Astrocyte of the spinal cord (primary cell): ENCODE data around the gene PAK3.
A peak's percentile ranks its signal among the peaks of the same experiment; 100 is the strongest.

Source experiments
- DNase-seq: peaks from one replicate; pipeline ENCODE4 v3.0.0; 2011; ENCODE audit warnings: low read depth, low spot score
- H3K4me3 ChIP-seq: 2 replicates; pipeline ENCODE4 v1.5.1; 2011; ENCODE audit warnings: low read depth, mild to moderate bottlenecking, low read length, moderate library complexity
- in situ Hi-C: cut with HindIII; loops from 2 replicates; pipeline ENCODE4 v1.10.0; 2017; ENCODE audit warnings: low sequenced_read_pairs
- TF ChIP-seq, protein P1 (sequence below): IDR thresholded peaks from 2 replicates; pipeline ENCODE4 v1.5.1; 2012; ENCODE audit warnings: low read depth, mild to moderate bottlenecking, low read length, inconsistent platforms

The PAK3 gene

GRCh38 chrX:111088628-111089027 is 7.4 kb upstream of the PAK3 start:
- TF ChIP-seq, protein P1, sequence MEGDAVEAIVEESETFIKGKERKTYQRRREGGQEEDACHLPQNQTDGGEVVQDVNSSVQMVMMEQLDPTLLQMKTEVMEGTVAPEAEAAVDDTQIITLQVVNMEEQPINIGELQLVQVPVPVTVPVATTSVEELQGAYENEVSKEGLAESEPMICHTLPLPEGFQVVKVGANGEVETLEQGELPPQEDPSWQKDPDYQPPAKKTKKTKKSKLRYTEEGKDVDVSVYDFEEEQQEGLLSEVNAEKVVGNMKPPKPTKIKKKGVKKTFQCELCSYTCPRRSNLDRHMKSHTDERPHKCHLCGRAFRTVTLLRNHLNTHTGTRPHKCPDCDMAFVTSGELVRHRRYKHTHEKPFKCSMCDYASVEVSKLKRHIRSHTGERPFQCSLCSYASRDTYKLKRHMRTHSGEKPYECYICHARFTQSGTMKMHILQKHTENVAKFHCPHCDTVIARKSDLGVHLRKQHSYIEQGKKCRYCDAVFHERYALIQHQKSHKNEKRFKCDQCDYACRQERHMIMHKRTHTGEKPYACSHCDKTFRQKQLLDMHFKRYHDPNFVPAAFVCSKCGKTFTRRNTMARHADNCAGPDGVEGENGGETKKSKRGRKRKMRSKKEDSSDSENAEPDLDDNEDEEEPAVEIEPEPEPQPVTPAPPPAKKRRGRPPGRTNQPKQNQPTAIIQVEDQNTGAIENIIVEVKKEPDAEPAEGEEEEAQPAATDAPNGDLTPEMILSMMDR = no peak
- H3K4me3 ChIP-seq = no peak overlapping the region
- no peak for DNase-seq
- in situ Hi-C loops = no loop called here

- TF ChIP-seq, protein P1 = no peak
- H3K4me3 ChIP-seq = no peak overlapping the region
- DNase-seq = no peak
- in situ Hi-C loops = no loop called here
These were observed 5.5 kb upstream of the PAK3 start for GRCh38 chrX:111090458-111090857.

- peak; percentile 25 for DNase-seq
- no peak overlapping the region for H3K4me3 ChIP-seq
- in situ Hi-C loops = no loop called here
- TF ChIP-seq, protein P1 = peak; percentile 72
These were observed 2.9 kb downstream of the PAK3 start for GRCh38 chrX:111098874-111099273.

DNA sequence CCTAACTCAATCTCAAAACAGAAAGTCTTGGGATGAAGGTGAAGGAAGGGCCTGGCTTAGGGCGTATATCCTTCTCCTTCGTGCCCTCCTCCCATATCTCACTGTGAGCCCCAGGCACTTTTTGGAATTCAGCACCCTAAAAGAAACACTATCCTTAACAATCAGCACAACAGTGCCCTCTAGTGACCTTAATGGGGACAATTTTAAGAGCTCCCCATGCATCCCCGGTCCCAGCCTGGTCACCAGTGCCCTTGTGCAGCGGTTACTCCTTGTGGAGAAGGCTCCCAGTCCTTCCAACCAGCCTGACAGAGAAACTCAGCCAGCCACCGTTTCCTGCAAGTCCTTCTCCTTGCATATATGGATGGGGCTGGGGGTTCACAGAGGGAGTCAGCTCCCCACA is 4.2 kb downstream of the PAK3 start:
- in situ Hi-C loops = no loop called here
- no peak overlapping the region for H3K4me3 ChIP-seq
- peak; percentile 35 for DNase-seq
- TF ChIP-seq, protein P1 = peak; percentile 48

GRCh38 chrX:111101580-111101979 is 5.6 kb downstream of the PAK3 start:
- H3K4me3 ChIP-seq = no peak overlapping the region
- no peak for DNase-seq
- in situ Hi-C loops = no loop called here
- TF ChIP-seq, protein P1 = no peak

DNA sequence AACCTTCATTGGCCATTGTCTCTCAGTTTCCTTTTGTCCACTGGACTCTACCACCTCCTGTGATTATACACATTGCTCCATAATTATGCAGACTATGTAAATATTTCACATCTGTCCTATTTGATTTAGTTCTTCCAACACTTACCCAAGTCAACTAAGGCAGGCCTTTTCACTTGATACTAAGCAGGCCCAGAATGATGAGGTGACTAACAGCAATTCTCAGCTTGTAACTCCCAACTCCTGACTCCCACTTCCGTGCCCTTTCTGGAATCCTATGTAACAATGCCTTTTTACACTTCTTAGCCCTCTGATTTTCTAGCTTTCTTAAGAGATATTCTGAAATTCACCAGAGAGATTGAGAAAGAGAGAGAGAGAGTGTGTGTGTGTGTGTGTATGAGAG is 6.6 kb downstream of the PAK3 start:
- DNase-seq = no peak
- in situ Hi-C loops = no loop called here
- H3K4me3 ChIP-seq = no peak overlapping the region
- TF ChIP-seq, protein P1 = no peak

GRCh38 chrX:111103246-111103645 is 7.3 kb downstream of the PAK3 start:
- in situ Hi-C loops = no loop called here
- no peak for DNase-seq
- H3K4me3 ChIP-seq = no peak overlapping the region
- TF ChIP-seq, protein P1 = no peak
